Measurements from ENCODE around the gene GRK6.
"Not testable (repeated sequence)": the region's sequence is repeated elsewhere in the genome, so short reads cannot be mapped to it uniquely, and the experiment has no call there.

Gene GRK6

DNA sequence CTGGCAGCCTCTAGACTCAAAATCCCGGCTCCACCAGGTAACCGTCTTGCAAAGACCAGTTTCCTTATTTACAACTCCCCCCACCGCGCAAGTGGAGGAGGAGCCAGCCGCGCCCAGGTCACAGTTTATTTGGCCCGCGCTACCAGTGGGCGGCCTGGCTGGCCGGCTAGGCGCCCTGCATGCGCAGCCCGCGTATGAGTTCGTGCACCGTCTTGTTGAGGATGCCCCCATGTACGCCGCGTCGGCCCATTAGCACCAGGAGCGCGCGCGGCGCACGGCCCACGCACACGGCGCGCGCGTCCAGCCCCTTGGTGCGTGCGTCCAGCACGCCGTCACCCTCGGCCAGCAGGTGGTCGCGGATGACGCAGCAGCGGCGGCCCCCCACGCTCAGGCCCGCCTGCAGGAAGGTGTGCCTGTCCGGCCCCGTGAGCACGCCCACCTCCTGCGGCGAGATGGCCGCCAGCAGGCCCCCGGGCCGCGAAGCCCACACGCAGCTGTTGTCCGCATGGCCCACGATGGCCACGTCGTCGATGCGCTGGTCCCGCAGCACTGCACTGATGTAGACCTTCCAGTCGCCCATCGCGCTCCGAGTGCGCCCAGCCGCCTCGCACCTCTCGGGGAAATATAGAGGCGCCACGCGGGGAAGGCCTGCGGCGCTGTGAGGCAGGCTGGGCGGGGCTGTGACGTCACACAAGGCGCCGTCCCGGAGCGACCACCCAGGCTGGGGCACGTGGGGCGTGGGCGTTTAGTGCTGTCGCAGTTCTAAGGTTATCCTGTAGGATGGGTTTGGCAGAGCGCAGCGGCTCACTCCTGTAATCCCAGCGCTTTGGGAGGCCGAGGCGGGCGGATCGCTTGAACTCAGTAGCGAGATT is 26.2 kb upstream of the GRK6 start, which contains the start of gene PFN3:
TSS of gene PFN3 (minus strand) at position 665 of the 872 bp plus-strand sequence. CDS start at position 580, 85 bp downstream.
- DNase-seq, result no peak

DNA sequence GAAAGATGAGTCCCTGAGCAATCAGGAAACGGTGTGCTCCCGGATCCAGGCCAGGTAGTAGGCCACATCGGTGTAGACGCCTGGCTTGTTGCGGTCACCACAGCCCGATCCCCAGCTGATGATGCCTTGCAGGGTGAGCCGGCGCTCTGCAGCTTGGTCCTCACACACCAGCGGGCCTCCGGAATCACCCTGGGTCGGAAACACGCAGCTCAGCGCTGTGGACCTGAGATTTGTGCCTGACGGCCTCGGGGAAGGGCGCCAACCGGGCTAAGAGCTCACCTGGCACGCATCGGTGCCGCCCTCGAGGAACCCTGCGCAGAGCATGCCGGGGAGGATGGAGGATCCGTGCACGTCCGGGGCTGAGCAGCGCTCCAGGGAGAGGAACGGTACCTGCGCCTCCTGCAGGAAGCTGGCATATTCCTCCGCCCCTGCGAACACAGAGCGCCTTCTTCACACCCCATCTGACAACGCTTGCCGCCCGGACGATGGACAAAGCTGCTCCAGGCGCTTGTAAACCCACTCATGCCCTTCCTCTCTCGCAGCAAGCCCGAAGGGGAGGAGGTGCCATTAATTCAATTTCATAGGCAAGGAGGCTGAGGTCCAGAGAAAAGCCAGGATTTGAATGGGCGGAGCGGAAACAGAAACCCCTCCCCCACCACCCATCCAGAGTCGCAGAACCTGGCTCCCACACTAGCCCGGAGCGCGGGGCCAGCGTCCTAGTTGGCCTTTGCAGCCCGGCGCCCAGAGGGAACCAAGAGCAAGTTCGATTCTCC is 24.0 kb upstream of the GRK6 start:
- no peak for DNase-seq

DNA sequence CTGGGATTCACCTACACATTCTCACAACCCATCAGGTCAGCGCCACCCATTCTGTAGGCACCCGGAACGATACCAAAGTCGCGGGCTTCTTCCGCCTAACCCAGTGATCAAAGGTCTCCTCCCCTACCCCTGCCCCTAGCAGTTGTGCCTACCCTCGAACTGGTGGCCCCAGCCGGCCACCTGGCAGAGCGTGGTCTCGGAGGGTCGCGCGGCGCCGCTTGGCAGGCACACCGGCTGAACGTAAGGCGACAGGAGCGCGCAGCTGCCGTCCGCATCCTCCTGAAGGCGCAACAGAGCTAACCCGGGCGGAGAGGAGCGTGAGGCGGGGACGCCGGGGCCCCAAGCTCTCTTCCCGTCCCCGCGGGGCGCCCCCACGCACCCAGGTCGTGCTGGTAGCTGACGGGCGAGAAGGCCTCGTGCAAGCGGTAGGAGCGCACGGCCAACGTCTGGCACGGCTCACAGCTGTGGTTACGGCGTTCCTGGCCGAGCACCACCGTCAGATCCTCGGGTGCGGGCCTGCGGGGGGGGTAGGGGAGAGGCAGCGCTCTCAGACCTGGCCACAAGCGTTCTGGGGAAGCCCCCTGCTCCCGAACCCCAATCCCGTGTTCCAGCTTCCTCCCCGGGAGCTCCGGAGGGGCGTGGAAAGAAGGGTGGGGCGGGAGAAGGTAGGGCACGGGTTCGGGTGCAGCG is 23.2 kb upstream of the GRK6 start:
- no peak for DNase-seq

DNA sequence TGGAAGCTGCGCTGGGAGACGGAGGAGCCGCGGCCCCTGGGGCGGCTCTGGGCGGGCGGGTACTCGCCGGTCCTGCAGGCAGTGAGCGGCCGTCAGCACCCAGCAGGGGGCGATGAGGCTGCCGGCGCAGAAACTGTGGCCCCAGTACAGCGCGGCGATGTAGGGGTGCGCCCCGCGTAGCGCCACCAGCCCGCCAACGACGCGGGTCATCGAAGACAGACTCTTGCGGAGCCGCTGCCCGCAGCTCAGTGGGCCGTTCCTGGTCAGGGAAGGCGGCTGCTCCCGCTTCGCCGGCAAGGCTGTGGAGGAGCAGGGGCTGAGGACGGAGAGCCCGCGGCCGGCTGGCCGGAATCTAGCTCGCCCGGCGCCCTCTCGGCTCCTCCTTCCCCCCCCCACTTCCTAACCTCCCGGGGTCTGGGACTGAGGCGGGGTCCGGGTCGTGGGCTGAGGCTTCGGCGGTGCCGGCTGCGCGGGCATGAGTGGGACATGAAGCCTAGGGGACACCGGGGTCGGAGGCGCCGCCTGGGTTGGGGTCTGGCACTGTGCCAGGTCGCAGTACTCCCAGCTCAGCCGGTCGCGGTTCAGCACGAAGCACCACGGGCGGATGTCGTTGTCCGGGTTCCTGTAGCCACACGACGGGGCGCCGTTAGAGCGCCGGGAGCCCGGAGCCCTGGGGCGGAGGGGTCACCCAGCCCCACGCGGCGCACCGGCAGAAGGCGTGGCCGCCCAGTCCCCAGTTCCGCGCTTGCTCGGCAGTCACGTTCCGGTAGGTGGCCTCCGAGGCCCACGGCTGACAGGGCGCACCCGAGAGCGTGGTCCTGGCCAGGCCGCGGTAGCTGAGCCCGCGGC is 22.5 kb upstream of the GRK6 start:
- peak in 1 of 2 experiments; percentile 80 for DNase-seq

DNA sequence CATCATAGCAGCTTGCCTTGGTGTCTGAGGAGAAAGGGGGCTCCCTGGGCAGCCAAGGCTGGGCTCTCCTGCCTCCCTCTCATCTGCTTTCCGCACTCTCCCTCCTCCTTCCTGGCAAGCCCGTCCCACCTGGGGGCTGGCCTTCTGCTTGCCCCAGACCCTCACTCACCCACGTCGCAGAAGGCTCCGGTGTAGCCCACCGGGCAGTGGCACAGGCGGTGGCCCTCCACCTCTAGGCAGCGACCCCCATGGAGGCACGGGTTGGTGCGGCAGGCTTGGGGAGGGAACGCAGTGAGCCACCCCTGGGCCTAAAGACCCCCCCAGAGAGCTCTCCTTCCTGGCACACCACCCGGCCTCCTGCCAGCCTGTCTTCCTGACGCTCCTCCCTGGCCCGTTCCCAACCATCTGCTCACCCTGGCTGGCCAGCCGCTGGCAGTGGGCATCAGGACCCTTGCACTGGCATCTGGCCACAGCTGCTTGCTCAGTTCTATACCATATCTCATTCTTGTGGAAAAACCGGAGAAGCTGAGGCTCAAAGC is 21.8 kb upstream of the GRK6 start:
- DNase-seq, result peak; percentile 16 to 76

DNA sequence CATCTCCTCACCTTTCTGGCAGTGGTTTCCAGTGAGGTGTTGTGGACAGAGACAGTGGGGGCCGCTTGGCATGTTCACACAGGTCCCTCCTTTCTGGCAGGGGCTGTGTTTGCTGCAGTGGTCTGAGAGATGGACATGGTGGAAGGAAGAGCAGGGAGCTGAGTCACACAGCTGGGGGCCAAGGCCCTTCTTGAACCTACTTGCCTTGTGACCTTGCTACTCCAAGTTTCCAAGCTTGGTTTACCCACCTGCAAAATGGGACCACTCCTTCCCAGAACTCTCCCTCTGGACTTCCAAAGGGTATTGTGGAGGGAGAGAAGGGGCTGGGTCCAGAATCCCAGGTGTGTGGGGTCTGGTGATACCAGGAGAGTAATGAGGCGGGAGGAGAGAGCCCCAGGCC is 21.2 kb upstream of the GRK6 start:
- DNase-seq, result no peak

DNA sequence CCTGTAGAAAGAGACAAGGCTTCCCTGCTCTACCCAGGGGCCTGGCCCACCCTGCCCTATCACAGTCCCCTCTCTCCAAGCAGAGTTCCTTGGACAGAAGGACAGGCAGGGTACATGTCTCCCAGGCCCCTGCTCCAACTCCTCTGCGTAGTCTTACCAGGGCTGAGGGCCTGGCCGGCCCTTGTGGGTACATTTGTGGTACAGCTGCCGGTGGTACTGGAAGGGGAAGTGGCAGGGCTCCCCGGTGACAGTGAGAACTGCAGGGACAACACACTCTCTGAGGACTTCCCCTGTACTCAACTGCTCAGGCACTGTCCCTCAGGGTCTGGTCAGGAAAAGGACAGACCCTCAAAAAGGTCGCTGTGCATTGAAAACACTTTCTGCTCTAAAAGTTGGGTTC is 20.7 kb upstream of the GRK6 start:
- no peak for DNase-seq

DNA sequence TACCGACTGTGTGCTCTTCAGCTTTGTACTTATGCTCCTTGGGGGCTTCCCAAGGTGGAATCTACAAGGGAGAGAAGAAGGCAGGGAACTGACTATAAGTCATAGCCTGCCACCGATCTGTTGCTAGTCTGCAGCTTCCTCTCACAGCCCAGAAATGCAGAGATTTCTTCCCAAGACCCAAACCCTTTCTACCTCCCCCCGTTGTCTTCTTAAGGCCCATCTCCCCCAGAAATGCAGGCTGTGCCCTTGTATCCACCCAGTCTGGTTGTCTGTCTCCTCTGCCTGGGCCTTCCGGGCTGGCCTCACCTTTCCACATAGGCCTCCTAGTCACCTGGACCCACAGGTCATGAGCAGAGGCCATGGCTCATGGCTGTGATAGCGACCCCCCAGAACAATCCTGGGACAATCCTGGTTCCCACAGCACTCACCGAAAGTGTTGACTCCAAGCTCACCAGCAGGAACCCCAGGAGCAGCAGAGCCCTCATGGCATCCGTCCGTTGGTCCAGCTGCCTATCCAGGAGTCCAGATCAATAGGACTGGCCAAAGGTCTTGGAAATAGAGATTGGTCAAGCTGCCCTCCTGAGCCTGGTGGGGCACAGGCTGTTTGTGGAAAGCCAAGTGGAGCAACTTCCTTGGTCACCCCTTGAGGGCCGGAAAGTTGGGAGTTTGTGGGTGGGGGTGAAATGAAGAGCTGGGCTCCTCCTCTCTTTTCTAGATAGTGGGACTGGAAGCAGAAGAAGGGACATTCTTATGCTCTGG is 17.3 kb upstream of the GRK6 start, which contains the start of gene F12:
TSS of gene F12 (minus strand) at position 522 of the 759 bp plus-strand sequence. CDS start at position 485, 37 bp downstream.
- DNase-seq, result no peak

DNA sequence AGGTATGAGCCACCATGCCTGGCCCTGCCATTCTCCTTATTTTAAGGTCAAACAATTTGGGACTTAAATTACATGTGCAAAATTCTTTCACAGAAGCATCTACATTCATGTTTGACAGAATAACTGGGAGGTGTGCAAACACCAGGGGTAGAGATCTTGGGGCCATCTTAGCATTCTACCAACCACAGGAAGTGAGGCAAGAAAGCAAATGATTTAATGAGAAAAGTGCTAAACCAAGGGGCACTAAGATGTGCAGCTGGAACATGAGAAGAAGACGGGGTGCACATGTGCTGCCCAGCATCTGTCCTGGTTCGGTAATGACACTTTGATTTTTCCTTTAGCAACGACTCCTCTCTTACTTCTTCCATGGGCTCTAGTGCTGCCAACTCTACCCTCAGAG is 15.9 kb upstream of the GRK6 start:
- no peak for DNase-seq

DNA sequence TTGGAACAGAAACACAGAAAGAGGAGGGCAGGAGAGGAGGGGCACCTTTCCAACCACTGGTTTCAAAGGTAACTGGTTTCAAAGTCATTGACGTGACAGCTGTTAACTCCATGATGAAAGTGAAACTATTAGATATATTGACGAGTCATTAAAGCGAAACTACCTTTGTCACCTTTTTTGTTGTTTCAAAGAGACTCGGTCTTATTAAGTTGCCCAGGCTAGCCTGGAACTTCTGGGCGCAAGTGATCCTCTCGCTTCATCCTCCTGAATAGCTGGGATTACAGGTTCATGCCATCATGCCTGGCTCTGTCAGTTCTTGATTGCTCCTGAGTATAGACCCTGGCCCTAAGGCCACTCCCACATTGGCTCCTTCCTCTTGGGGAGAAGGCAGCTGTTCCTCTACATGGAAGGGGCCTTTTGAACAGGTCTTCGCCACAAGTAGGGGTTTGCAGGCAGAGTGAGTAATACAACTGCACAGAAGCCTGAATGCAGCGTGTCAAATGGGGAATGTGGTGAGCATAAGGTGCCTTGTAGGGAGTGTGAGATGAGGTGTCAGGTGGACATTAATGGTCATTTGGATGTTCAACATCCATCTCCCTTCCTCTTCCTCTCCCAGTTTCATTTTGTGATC is 13.8 kb upstream of the GRK6 start:
- DNase-seq, result no peak

DNA sequence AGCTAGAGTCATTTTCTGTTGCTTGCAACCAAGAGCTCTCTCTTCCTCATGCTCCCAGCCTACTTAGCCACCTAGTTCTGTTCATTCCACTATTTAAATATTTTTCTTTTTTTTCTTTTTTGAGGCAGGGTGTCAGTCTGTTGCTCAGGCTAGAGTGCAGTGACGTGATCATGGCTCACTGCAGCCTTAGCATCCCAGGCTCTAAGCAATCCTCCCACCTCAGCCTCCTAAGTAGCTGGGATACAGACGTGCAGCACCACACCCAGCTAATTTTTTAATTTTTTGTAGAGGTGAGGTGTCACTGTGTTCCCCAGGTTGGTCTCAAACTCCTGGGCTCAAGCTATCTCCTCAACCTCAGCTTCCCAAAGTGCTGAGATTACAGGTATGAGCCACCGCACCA is 12.0 kb upstream of the GRK6 start:
- DNase-seq, result no peak

DNA sequence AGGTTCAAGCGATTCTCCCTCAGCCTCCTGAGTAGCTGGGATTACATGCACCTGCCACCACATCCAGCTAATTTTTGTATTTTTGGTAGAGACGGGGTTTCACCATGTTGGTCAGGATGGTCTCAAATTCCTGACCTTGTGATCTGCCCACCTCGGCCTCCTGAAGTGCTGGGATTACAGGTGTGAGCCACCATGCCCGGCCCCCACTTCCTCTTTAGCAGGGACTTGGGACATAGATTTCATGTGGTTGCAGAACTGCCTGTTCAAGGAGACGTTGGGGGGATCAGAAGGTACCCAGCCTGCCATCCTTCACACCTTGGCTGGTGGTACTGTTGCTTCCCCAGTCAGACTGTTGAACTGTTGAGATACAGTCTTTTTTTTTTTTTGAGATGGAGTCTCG is 9.4 kb upstream of the GRK6 start:
- not testable (repeated sequence) for DNase-seq

DNA sequence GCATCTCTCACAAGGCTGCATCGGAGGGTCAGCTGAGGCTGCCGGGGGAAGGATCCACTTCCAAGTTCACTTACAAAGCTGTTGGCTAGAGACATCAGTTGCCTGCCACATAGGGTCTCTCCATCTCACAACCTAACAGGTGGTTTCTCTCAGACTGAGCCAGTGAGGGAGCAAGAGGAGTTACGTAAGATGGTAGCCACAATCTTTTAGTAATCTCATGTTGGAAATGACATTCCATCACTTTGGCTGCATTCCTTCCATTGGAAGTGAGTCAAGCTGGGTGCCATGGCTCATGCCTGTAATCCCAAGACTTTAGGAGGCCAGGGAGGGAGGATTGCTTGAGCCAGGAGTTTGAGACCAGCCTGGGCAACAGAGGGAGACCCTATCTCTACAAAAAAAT is 7.4 kb upstream of the GRK6 start:
- DNase-seq, result no peak

DNA sequence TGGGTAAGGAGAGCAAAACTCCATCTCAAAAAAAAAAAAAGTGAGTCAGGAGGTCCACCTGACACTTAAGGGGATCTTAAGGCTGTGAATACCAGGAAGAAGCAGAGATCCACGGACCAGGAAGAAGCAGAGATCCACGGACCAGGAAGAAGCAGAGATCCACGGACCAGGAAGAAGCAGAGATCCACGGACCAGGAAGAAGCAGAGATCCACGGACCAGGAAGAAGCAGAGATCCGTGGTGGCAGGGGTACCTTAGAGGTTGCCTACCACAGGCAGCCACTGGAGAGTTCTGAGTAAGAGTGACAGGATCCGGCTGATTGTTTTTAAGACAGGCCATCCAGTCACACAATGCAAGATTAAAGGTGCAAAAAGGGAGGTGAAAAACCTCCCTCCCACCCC is 6.0 kb upstream of the GRK6 start:
- not testable (repeated sequence) for DNase-seq

DNA sequence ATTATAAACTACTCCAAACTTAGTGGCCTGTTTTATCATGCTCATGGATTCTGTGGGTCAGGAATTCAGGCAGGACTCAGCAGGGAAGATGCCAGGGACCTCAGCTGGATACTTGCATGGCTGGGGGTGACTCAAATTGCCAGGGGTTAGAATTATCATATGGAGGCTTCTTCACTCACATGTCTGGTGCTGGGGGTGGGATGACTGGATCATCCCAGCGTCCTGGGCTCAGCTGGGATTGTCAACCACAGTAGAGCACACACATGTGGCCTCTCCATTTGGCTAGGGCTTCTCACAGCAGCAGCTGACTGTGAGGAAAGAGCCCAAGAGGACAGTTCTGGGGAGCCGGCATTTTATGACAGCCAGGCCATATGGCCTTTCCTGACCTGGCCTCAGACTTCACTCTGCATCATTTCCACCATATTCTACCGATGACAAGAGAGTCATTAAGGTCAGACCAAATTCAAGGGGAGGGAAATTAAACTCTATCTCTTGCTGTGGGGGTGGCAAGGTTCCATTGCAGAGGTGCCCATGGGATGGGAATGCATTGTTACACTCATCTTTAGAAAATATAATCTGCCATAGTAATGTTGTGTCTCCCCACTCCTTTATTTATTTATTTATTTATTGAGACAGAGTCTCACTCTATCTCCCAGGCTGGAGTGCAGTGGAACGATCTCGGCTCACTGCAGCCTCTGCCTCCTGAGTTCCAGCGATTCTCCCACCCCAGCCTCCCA is 5.2 kb upstream of the GRK6 start:
- no peak for DNase-seq

DNA sequence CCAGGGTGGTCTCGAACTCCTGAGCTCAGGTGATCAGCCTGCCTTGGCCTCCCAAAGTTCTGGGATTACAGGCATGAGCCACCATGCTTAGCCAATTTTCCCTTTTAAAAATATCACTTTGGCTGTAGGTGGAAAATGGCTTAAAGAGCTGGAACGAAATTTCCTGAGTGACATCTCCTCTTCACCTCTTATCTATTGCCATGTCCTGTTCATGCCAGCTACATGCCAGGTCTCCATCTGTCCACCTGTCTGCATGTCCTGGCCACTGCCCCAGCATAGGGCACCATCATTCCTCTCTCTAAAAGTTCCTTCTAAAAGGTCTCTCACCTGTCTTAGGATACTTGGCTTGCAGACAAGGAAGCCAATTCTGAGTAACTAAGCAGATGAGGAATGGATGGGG is 2.8 kb upstream of the GRK6 start:
- no peak for DNase-seq

DNA sequence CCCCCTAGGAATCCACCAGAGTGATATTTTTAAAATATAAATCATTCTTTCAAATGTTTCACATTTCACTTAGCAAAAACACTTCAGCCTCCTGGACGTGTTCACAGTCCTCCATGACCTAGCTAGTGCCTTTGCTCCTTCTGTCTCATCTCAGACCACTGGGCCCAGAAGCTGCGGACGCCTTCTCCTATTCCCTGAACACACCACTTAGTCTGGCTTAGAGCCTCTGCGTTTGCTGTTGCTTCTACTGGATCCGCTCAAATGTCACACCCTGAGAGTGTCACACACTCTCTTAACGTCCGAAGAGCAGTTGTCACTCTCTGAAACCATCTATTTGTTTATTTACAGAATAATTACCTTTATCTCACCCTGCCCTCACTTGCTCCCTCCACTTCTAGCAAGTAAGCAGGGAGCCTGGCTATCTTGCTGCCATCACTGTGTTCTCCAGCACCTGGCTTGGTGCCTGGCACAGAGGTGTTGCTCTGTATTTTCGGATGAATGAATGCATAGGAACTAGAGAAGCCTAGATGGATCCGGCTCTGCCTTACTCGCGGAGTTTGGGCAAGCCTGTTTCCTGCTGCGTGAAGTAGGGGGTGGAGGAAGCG is 1.2 kb upstream of the GRK6 start:
- DNase-seq, result no peak

DNA sequence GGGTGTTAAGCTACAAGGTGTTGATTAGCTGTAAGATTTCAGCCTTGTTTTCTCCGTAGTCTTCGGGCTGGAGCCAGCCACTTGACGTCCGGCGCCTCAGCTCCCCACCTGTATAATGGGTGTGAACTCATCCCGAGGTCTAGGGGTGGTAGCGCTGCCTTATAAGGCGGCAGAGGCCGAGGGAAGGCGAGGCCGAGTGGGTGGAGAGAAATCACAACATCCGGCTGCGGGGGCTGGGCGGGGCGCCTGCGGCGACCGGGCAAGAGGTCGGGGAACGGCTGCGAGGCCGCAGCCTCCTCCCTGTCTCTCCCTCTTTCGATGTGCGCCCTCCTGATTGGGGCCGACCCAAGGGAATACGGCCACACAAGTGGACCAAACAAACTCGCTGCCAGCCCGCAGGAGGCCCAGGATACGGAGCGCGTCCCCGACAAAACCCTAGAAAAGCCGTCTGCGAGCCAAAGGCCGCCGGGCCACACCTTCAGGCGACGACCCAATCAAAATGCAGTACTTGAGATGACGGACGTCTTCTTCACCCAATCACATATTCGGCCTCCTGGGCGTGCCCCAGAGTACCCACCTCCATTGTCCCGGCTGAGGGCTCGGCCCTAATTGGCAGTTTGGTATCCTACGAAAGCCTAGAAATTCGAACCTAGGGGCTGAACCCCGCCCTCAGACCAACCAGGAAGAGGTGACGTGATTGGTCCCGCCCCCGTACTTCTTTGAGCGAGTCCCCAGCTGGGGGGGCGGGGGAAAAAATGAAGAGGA is 493 bp upstream of the GRK6 start:
- peak; percentile 98 to 100 for DNase-seq

Measured in NCI-H446 (cell line).